ENCODE measurements around the gene KIF21A. TPM values are rescaled to one million over a fixed set of nuclear protein-coding genes. Genes with fewer than 3 reads are reported as not detected.

KIF21A gene
- total RNA-seq, 2 donors from 2014 or later = 3.8 to 21.9 TPM

- H3K9me3 ChIP-seq = no peaks in the 10 kb centered on the region
- H3K4me3 ChIP-seq = no peak overlapping the region
- DNase-seq (ENCODE audit: low spot score) (no peak), ATAC-seq (ENCODE audit: insufficient number of reproducible peaks, low FRiP score, low read depth) (no peak)
- no peaks in the 10 kb centered on the region for H3K4me1 ChIP-seq (ENCODE audit: control insufficient read depth in 1 of 2, low read depth in 2 of 2)
- H3K27ac ChIP-seq = no peak overlapping the region
- no peaks in the 10 kb centered on the region for H3K36me3 ChIP-seq
- no peaks in the 10 kb centered on the region for H3K27me3 ChIP-seq (replicated peaks; ENCODE audit: insufficient read depth)
- no peak for TF ChIP-seq CTCF (IDR thresholded peaks at IDR 0.05)
These were observed 53.3 kb downstream of the KIF21A start for GRCh38 chr12:39389399-39390150.

- H3K27me3 ChIP-seq (replicated peaks; ENCODE audit: insufficient read depth) = no peaks in the 10 kb centered on the region
- no peak for TF ChIP-seq CTCF (IDR thresholded peaks at IDR 0.05)
- no peak for DNase-seq (ENCODE audit: low spot score)
These were observed 56.6 kb downstream of the KIF21A start for GRCh38 chr12:39386335-39386734.

GRCh38 chr12:39383114-39383513 lies 59.8 kb downstream of the KIF21A start:
- Histone ChIP-seq H3K36me3 (no peaks in the 10 kb centered on the region), H3K9me3 (no peaks in the 10 kb centered on the region), H3K4me3 (no peak overlapping the region), H3K4me1 (ENCODE audit: control insufficient read depth in 1 of 2, low read depth in 2 of 2) (no peaks in the 10 kb centered on the region), H3K27me3 (replicated peaks; ENCODE audit: insufficient read depth) (no peaks in the 10 kb centered on the region), H3K27ac (no peak overlapping the region)
- ATAC-seq (ENCODE audit: insufficient number of reproducible peaks, low FRiP score, low read depth) = no peak
- no peak for TF ChIP-seq CTCF (IDR thresholded peaks at IDR 0.05)
- no peak for DNase-seq (ENCODE audit: low spot score)

More at GRCh38 chr12:39386335-39386734, 56.6 kb downstream of the KIF21A start:
- Histone ChIP-seq H3K4me1 (ENCODE audit: control insufficient read depth in 1 of 2, low read depth in 2 of 2) (no peaks in the 10 kb centered on the region), H3K36me3 (no peaks in the 10 kb centered on the region), H3K9me3 (no peaks in the 10 kb centered on the region), H3K4me3 (no peak overlapping the region), H3K27ac (no peak overlapping the region)
- ATAC-seq (ENCODE audit: insufficient number of reproducible peaks, low FRiP score, low read depth) = no peak

- ATAC-seq (ENCODE audit: insufficient number of reproducible peaks, low FRiP score, low read depth) (no peak), DNase-seq (ENCODE audit: low spot score) (no peak)
- no peaks in the 10 kb centered on the region for H3K27me3 ChIP-seq (replicated peaks; ENCODE audit: insufficient read depth)
- TF ChIP-seq CTCF (IDR thresholded peaks at IDR 0.05) = no peak
- H3K4me1 ChIP-seq (ENCODE audit: control insufficient read depth in 1 of 2, low read depth in 2 of 2) = no peaks in the 10 kb centered on the region
- no peak overlapping the region for H3K4me3 ChIP-seq
- H3K36me3 ChIP-seq = no peaks in the 10 kb centered on the region
- H3K9me3 ChIP-seq = no peaks in the 10 kb centered on the region
- no peak overlapping the region for H3K27ac ChIP-seq
These were observed 62.8 kb downstream of the KIF21A start for GRCh38 chr12:39380090-39380489.

GRCh38 chr12:39378341-39378740 lies 64.6 kb downstream of the KIF21A start:
- Histone ChIP-seq H3K9me3 (no peaks in the 10 kb centered on the region), H3K27me3 (replicated peaks; ENCODE audit: insufficient read depth) (no peaks in the 10 kb centered on the region), H3K4me3 (no peak overlapping the region), H3K4me1 (ENCODE audit: control insufficient read depth in 1 of 2, low read depth in 2 of 2) (no peaks in the 10 kb centered on the region), H3K27ac (no peak overlapping the region), H3K36me3 (no peaks in the 10 kb centered on the region)
- ATAC-seq (ENCODE audit: insufficient number of reproducible peaks, low FRiP score, low read depth) = no peak
- no peak for TF ChIP-seq CTCF (IDR thresholded peaks at IDR 0.05)
- no peak for DNase-seq (ENCODE audit: low spot score)
